OCI-LY3 (cell line): ENCODE data around the gene ABCC6.
"Not testable (repeated sequence)": the region's sequence is repeated elsewhere in the genome, so short reads cannot be mapped to it uniquely, and the experiment has no call there.

Experiments
- EZH2phosphoT487 ChIP-seq: fragments of 200-600 bp; shearing (Covaris generic); IDR thresholded peaks from 2 replicates; pipeline ENCODE4 v1.6.1; 2018; ENCODE audit warnings: antibody characterized with exemption, mixed run types, low read depth
- TF ChIP-seq, protein P1 (sequence below): fragments of 200-600, 300-600 bp; sonication (generic); IDR thresholded peaks from 2 replicates; pipeline ENCODE4 v1.5.1; 2014; ENCODE audit warnings: antibody characterized with exemption, low read length, low read depth

DNA sequence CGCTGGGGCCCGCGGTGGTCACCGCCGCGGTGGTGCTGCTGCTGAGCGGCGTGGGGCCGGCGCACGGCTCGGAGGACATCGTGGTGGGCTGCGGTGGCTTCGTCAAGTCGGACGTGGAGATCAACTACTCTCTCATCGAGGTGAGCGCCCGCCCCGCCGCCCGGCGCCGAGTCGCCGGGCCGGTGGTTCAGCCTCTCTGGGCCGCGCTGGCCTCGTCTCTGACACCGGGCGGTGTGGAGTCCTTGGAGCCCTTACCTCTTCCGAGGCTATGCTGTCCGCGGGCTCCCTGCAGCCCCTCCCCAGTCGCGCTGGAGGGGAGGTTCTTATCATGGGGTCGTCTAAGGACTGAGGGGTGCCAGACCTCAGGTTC is 9.4 kb upstream of the ABCC6 start:
- TF ChIP-seq, protein P1, sequence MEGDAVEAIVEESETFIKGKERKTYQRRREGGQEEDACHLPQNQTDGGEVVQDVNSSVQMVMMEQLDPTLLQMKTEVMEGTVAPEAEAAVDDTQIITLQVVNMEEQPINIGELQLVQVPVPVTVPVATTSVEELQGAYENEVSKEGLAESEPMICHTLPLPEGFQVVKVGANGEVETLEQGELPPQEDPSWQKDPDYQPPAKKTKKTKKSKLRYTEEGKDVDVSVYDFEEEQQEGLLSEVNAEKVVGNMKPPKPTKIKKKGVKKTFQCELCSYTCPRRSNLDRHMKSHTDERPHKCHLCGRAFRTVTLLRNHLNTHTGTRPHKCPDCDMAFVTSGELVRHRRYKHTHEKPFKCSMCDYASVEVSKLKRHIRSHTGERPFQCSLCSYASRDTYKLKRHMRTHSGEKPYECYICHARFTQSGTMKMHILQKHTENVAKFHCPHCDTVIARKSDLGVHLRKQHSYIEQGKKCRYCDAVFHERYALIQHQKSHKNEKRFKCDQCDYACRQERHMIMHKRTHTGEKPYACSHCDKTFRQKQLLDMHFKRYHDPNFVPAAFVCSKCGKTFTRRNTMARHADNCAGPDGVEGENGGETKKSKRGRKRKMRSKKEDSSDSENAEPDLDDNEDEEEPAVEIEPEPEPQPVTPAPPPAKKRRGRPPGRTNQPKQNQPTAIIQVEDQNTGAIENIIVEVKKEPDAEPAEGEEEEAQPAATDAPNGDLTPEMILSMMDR, result not testable (repeated sequence)
- not testable (repeated sequence) for TF ChIP-seq EZH2phosphoT487
